ENCODE results near the gene OR10AD1.
A peak's percentile ranks its signal among the peaks of the same experiment; 100 is the strongest.
"Not testable (repeated sequence)": the region's sequence is repeated elsewhere in the genome, so short reads cannot be mapped to it uniquely, and the experiment has no call there.

Gene OR10AD1

GRCh38 chr12:48203192-48203591, at the start of gene OR10AD1:
OR10AD1 (minus strand) TSS chr12:48203292; CDS start chr12:48203292, 0 bp downstream.
- FAIRE-seq: no peak

- FAIRE-seq: no peak
Observed at GRCh38 chr12:48247181-48247966, 44.3 kb upstream of the OR10AD1 start.

- no peak for FAIRE-seq
Observed at GRCh38 chr12:48237162-48237561, 34.1 kb upstream of the OR10AD1 start.

- no peak for FAIRE-seq
Observed at GRCh38 chr12:48235796-48236333, 32.8 kb upstream of the OR10AD1 start.

- FAIRE-seq: peak; percentile 5
Observed at GRCh38 chr12:48231169-48231958, 28.3 kb upstream of the OR10AD1 start.

- not testable (repeated sequence) for FAIRE-seq
Observed at GRCh38 chr12:48224533-48224932, 21.4 kb upstream of the OR10AD1 start.

GRCh38 chr12:48221645-48222044, 18.6 kb upstream of the OR10AD1 start:
- no peak for FAIRE-seq

GRCh38 chr12:48220701-48221100, 17.6 kb upstream of the OR10AD1 start:
- FAIRE-seq: no peak

- no peak for FAIRE-seq
Observed at GRCh38 chr12:48219631-48220030, 16.5 kb upstream of the OR10AD1 start.

GRCh38 chr12:48216785-48217184, 13.7 kb upstream of the OR10AD1 start:
- FAIRE-seq: no peak

- not testable (repeated sequence) for FAIRE-seq
Observed at GRCh38 chr12:48209495-48209894, 6.4 kb upstream of the OR10AD1 start.

- no peak for FAIRE-seq
Observed at GRCh38 chr12:48202766-48203165, 326 bp downstream of the OR10AD1 start.

GRCh38 chr12:48201516-48201915, 1.6 kb downstream of the OR10AD1 start:
- FAIRE-seq: no peak

GRCh38 chr12:48201091-48201490, 2.0 kb downstream of the OR10AD1 start:
- no peak for FAIRE-seq

- no peak for FAIRE-seq
Observed at GRCh38 chr12:48199774-48200221, 3.3 kb downstream of the OR10AD1 start.

GRCh38 chr12:48198985-48199384, 4.1 kb downstream of the OR10AD1 start:
- FAIRE-seq: no peak

GRCh38 chr12:48198672-48198971, 4.5 kb downstream of the OR10AD1 start:
- no peak for FAIRE-seq

- FAIRE-seq: no peak
Observed at GRCh38 chr12:48197971-48198671, 5.0 kb downstream of the OR10AD1 start.

GRCh38 chr12:48197549-48197970, 5.5 kb downstream of the OR10AD1 start:
- no peak for FAIRE-seq

- no peak for FAIRE-seq
Observed at GRCh38 chr12:48194799-48195201, 8.3 kb downstream of the OR10AD1 start.

GRCh38 chr12:48193623-48194022, 9.5 kb downstream of the OR10AD1 start:
- FAIRE-seq: no peak

- no peak for FAIRE-seq
Observed at GRCh38 chr12:48192861-48193260, 10.2 kb downstream of the OR10AD1 start.

GRCh38 chr12:48191096-48191495, 12.0 kb downstream of the OR10AD1 start:
- FAIRE-seq: no peak

All from islet of Langerhans (tissue), 1 donor.